Naive B cell (primary cell): ENCODE results near the gene PLCH2. TPM values are rescaled to one million over a fixed set of nuclear protein-coding genes. Genes with fewer than 3 reads are reported as not detected.
"Not testable (repeated sequence)": the region's sequence is repeated elsewhere in the genome, so short reads cannot be mapped to it uniquely, and the experiment has no call there.

Experiments
- ATAC-seq, 2 donors: fragments of 150-1000 bp; cut with Tn5 transposase; 2 replicates each; pipeline ENCODE4 v1.10.0; 2021; ENCODE audit warnings: low read depth in 2 of 2, mild to moderate bottlenecking in 2 of 2, moderate library complexity in 2 of 2
- DNase-seq: peaks from one replicate; pipeline ENCODE4 v3.0.0; 2022
- H3K27ac Mint-ChIP-seq, 6 donors: one replicate each; pipeline ENCODE4 v1.8.0; 2020 to 2022; ENCODE audit warnings: mild to moderate bottlenecking in 6 of 6, mixed read lengths in 6 of 6, moderate library complexity in 5 of 6, inconsistent platforms in 2 of 6
- H3K27me3 Mint-ChIP-seq, 3 donors: one replicate each; pipeline ENCODE4 v1.8.0; 2021 to 2022; ENCODE audit warnings: mixed read lengths in 3 of 3, mild to moderate bottlenecking in 1 of 3
- H3K36me3 Mint-ChIP-seq, 2 donors: one replicate each; pipeline ENCODE4 v1.8.0; 2020 to 2022; ENCODE audit warnings: mixed read lengths in 2 of 2, inconsistent platforms in 1 of 2, mild to moderate bottlenecking in 1 of 2
- H3K4me1 Mint-ChIP-seq, 3 donors: one replicate each; pipeline ENCODE4 v1.8.0; 2020 to 2022; ENCODE audit warnings: mixed read lengths in 3 of 3, inconsistent platforms in 1 of 3, mild to moderate bottlenecking in 1 of 3, moderate library complexity in 1 of 3
- H3K4me3 Mint-ChIP-seq, 8 donors: one replicate each; pipeline ENCODE4 v1.8.0; 2020 to 2022; ENCODE audit warnings: mild to moderate bottlenecking in 8 of 8, mixed read lengths in 8 of 8, moderate library complexity in 8 of 8, inconsistent platforms in 2 of 8
- H3K9me3 Mint-ChIP-seq, 7 donors: one replicate each; pipeline ENCODE4 v1.8.0; 2020 to 2022; ENCODE audit warnings: mixed read lengths in 7 of 7, mild to moderate bottlenecking in 5 of 7, inconsistent platforms in 2 of 7, moderate library complexity in 1 of 7
- polyA plus RNA-seq, 6 donors: library from polyadenylated mRNA; unstranded; fragments of 300-500 nt; fragmentation: Illumina TruSeq; gene quantifications; one replicate each; pipeline ENCODE4 v1.2.3, GENCODE V29; 2021; ENCODE audit warnings: low read depth in 6 of 6

PLCH2 gene
- polyA plus RNA-seq, 6 donors from 2014 or later: 0.94 to 2.5 (median 1.6) TPM

GRCh38 chr1:2435091-2435490 lies 41.0 kb upstream of the PLCH2 start:
- Mint-ChIP-seq H3K36me3 (peaks cover 0 to 4% of the 10 kb centered on the region in 2 donors), H3K4me3 (no peak overlapping the region), H3K27me3 (peaks cover 3 to 28% (median 8%) of the 10 kb centered on the region in 3 donors), H3K9me3 (peaks cover 0 to 3% (median 2%) of the 10 kb centered on the region in 7 donors), H3K27ac (no peak overlapping the region), H3K4me1 (peaks cover 0 to 7% (median 5%) of the 10 kb centered on the region in 3 donors)
- DNase-seq (no peak), ATAC-seq (no peak)

- no peak overlapping the region for H3K4me3 Mint-ChIP-seq
- no peak overlapping the region for H3K27ac Mint-ChIP-seq
- no peak for ATAC-seq
- H3K36me3 Mint-ChIP-seq: no peaks in the 10 kb centered on the region
- H3K27me3 Mint-ChIP-seq: peaks cover 3 to 21% (median 8%) of the 10 kb centered on the region in 3 donors
- H3K4me1 Mint-ChIP-seq: peaks cover 0 to 5% (median 0%) of the 10 kb centered on the region in 3 donors
- DNase-seq: no peak
- H3K9me3 Mint-ChIP-seq: peaks cover 0 to 2% (median 0%) of the 10 kb centered on the region in 7 donors
These were observed 40.2 kb upstream of the PLCH2 start for GRCh38 chr1:2435746-2436355.

DNA sequence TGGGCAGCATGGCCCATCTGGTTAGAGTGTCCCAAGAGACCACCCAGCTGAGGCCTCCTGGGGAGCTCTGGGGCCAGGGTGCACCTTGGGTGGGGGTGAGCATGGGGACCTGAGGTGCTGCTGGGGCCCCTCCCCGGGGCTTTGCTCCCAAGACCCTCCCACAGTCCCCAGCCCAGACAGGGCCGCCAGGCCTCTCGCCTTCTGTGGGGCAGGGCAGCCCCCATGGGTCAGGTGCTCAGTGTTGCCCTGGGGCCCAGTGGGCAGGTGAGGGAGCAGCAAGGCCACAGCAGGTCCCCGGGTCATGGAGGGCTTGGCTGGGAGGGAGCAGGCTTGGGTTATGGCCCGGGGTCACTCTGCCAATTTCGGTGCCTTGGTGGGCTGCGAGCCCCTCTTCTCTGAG lies 39.2 kb upstream of the PLCH2 start:
- H3K36me3 Mint-ChIP-seq: no peaks in the 10 kb centered on the region
- peaks cover 0 to 5% (median 0%) of the 10 kb centered on the region in 3 donors for H3K4me1 Mint-ChIP-seq
- DNase-seq (no peak), ATAC-seq (no peak)
- H3K9me3 Mint-ChIP-seq: peaks cover 0 to 2% (median 0%) of the 10 kb centered on the region in 7 donors
- peak overlapping the region in 1 of 6 donors; percentile 17 for H3K27ac Mint-ChIP-seq
- H3K27me3 Mint-ChIP-seq: peaks cover 3 to 26% (median 8%) of the 10 kb centered on the region in 3 donors
- H3K4me3 Mint-ChIP-seq: no peak overlapping the region

DNA sequence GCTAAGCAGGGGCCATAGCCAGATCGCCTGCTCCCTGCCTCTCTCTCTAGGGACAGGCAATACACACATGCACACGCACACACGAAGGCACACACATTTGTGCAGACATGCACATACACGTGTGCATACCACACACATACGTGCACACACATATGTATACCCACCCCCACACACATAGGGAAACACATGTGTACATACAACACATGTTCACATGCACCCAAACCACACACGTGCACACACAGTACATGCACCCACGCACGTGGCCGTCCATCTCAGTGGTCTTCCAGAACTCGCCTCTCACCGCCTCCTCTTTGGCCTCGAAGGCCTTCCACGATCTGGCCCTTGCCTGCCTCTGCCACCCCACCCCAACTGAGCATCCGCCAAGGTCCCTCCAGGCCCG lies 38.5 kb upstream of the PLCH2 start:
- Mint-ChIP-seq H3K4me3 (no peak overlapping the region), H3K9me3 (peaks cover 0 to 2% (median 0%) of the 10 kb centered on the region in 7 donors), H3K4me1 (peaks cover 0 to 5% (median 0%) of the 10 kb centered on the region in 3 donors), H3K27ac (peak overlapping the region in 1 of 6 donors; percentile 17), H3K36me3 (no peaks in the 10 kb centered on the region), H3K27me3 (peaks cover 3 to 32% (median 8%) of the 10 kb centered on the region in 3 donors)
- ATAC-seq: no peak
- no peak for DNase-seq

- H3K4me3 Mint-ChIP-seq: no peak overlapping the region
- H3K27me3 Mint-ChIP-seq: peaks cover 3 to 36% (median 8%) of the 10 kb centered on the region in 3 donors
- no peak for DNase-seq
- ATAC-seq: no peak
- peaks cover 0 to 2% (median 0%) of the 10 kb centered on the region in 7 donors for H3K9me3 Mint-ChIP-seq
- H3K36me3 Mint-ChIP-seq: no peaks in the 10 kb centered on the region
- H3K4me1 Mint-ChIP-seq: peaks cover 0 to 5% (median 0%) of the 10 kb centered on the region in 3 donors
- peak overlapping the region in 1 of 6 donors; percentile 19 for H3K27ac Mint-ChIP-seq
These were observed 38.1 kb upstream of the PLCH2 start for GRCh38 chr1:2438038-2438437.

DNA sequence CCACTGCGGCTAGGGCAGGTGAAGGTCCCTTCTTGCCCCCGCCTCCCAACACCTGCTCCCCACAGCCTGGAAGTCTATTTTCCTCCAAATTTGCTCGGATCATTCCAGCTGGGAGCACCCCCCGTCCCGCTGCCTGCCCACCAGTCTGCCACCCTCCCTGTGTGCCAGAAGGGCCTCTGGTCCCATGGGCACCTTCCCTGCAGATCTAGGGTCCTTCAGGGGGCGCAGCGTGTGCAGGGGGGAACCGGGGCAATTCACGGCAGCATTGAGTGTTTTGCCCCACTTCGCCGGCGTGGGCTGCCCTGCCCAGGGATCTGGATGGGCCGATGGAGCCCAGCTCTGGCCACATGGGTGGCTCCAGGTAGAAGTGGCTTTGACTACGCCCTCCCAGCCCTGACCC lies 37.4 kb upstream of the PLCH2 start:
- no peak for ATAC-seq
- H3K36me3 Mint-ChIP-seq: no peaks in the 10 kb centered on the region
- no peak for DNase-seq
- H3K27ac Mint-ChIP-seq: no peak overlapping the region
- H3K9me3 Mint-ChIP-seq: peaks cover 0 to 2% (median 0%) of the 10 kb centered on the region in 7 donors
- H3K27me3 Mint-ChIP-seq: peaks cover 3 to 36% (median 8%) of the 10 kb centered on the region in 3 donors
- no peak overlapping the region for H3K4me3 Mint-ChIP-seq
- H3K4me1 Mint-ChIP-seq: peaks cover 0 to 5% (median 0%) of the 10 kb centered on the region in 3 donors

- ATAC-seq (no peak), DNase-seq (no peak)
- H3K36me3 Mint-ChIP-seq: no peaks in the 10 kb centered on the region
- H3K4me3 Mint-ChIP-seq: no peak overlapping the region
- H3K4me1 Mint-ChIP-seq: peaks cover 0 to 5% (median 0%) of the 10 kb centered on the region in 3 donors
- no peak overlapping the region for H3K27ac Mint-ChIP-seq
- H3K27me3 Mint-ChIP-seq: peaks cover 3 to 36% (median 8%) of the 10 kb centered on the region in 3 donors
- peaks cover 0 to 2% (median 0%) of the 10 kb centered on the region in 7 donors for H3K9me3 Mint-ChIP-seq
These were observed 36.7 kb upstream of the PLCH2 start for GRCh38 chr1:2439369-2439768.

DNA sequence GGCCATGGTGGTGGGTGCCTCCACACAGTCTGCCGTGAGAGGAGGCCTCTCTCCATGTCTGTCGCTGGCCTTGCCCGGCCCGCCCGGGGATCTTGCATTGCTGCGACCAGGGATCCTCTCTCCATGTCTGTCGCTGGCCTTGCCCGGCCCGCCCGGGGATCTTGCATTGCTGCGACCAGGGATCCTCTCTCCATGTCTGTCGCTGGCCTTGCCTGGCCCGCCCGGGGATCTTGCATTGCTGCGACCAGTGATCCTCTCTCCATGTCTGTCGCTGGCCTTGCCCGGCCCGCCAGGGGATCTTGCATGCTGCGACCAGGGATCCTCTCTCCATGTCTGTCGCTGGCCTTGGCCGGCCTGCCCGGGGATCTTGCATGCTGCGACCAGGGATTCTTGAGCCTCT lies 35.7 kb upstream of the PLCH2 start:
- DNase-seq, ATAC-seq, H3K4me1 Mint-ChIP-seq, H3K27ac Mint-ChIP-seq, H3K36me3 Mint-ChIP-seq, H3K9me3 Mint-ChIP-seq, H3K4me3 Mint-ChIP-seq: not testable (repeated sequence)
- H3K27me3 Mint-ChIP-seq: peaks cover 3 to 38% (median 16%) of the 10 kb centered on the region in 3 donors

DNA sequence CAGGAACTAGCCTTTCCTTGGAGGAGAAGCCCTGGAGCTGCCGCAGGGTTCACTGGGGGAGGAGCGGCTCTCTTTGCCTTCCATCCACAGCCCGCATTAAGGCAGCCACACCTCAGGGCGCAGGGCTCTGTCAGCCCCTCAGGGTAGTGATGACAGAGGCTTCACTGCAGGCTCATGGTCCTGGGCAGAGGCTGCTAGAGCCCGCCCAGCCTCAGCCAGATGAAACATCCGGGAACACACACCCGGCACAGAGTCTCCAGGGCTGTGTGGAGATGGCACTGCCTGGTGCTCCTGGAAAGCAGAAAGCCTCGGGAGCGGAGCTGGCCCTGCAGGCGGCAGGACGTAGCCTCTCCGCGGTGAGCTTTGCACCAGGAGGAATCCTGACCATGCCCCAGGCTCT lies 34.3 kb upstream of the PLCH2 start:
- no peak overlapping the region for H3K4me3 Mint-ChIP-seq
- H3K36me3 Mint-ChIP-seq: no peaks in the 10 kb centered on the region
- H3K9me3 Mint-ChIP-seq: peaks cover 0 to 1% (median 0%) of the 10 kb centered on the region in 7 donors
- H3K27ac Mint-ChIP-seq: no peak overlapping the region
- H3K27me3 Mint-ChIP-seq: peaks cover 3 to 39% (median 19%) of the 10 kb centered on the region in 3 donors
- peaks cover 0 to 5% (median 0%) of the 10 kb centered on the region in 3 donors for H3K4me1 Mint-ChIP-seq
- DNase-seq (no peak), ATAC-seq (no peak)

GRCh38 chr1:2442661-2443060 lies 33.4 kb upstream of the PLCH2 start:
- DNase-seq (no peak), ATAC-seq (no peak)
- H3K27ac Mint-ChIP-seq: no peak overlapping the region
- peaks cover 0 to under 1% (median 0%) of the 10 kb centered on the region in 3 donors for H3K4me1 Mint-ChIP-seq
- no peaks in the 10 kb centered on the region for H3K36me3 Mint-ChIP-seq
- no peaks in the 10 kb centered on the region for H3K9me3 Mint-ChIP-seq
- H3K27me3 Mint-ChIP-seq: peaks cover 0 to 40% (median 18%) of the 10 kb centered on the region in 3 donors
- peak overlapping the region in 1 of 8 donors; percentile 7 for H3K4me3 Mint-ChIP-seq

DNA sequence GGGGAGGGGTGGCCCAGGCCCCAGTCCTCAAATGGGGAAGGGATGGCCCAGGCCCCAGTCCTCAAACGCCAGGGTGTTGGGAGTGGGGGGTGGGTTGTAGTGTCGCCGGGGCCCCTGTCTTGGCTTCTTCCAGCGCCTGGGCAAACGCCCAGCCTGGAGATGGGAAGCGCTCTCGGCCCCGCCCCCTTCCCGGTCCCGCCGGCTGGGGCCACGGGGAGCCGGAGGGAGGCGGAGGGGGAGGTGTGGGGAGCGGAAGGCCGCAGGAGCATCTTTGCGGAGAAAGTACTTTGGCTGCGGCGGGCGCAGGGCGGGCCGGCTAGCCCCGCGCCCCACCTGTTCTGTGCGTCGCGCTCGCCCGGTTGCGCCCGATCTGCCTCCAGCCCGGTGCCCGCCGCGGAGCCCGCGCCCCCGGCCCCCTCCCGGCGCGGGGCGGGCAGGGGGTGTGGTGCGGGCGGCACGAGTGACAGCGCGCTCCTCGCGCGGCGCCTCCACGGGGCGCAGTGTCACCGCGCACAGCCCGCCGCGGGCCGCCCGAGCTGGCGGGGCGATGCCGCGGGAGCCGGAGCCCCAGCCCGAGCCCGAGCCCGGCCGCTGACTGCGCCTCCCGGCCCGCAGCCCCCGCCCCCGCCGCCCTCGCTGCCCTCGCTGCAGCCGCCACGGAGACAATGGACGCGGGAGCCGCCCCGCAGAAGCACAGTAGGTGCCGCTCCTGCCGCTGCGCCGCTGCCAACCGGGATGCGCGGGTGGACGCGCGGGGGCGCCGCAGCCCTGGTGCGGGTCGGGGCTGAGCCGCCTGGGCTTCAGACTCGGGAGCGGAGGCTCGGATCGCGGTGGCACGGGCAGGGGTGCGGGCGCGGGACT lies 32.6 kb upstream of the PLCH2 start:
- Mint-ChIP-seq H3K27me3 (peaks cover 0 to 36% (median 23%) of the 10 kb centered on the region in 3 donors), H3K4me1 (no peaks in the 10 kb centered on the region), H3K36me3 (no peaks in the 10 kb centered on the region), H3K27ac (no peak overlapping the region), H3K4me3 (no peak overlapping the region), H3K9me3 (no peaks in the 10 kb centered on the region)
- peak; percentile 28 to 54 for ATAC-seq
- DNase-seq: no peak

DNA sequence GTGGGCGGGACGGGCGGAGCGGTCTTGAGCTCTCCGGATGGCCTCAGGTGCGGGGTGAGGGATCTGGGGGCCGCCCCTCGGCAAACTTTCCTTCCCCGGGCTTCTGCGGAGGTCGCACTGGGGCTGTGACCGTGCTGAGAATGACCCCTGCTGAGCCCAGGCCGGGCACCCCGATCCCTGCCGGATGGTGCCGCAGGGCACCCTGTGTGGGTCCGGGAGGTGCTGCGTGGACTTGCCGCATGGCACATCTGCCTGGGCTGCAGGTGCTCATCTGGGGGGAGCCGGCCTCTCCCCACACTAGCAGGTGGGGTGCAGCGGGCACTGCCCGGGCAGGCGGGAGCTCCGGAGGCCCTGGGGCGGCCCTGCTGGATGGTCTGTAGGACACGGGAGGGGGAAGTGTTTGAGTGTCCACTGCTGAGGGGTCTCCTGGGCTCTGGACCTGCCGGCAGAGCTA lies 31.9 kb upstream of the PLCH2 start:
- ATAC-seq (no peak), DNase-seq (no peak)
- H3K4me3 Mint-ChIP-seq: no peak overlapping the region
- H3K9me3 Mint-ChIP-seq: no peaks in the 10 kb centered on the region
- H3K27ac Mint-ChIP-seq: no peak overlapping the region
- H3K27me3 Mint-ChIP-seq: peaks cover 0 to 36% (median 25%) of the 10 kb centered on the region in 3 donors
- no peaks in the 10 kb centered on the region for H3K36me3 Mint-ChIP-seq
- no peaks in the 10 kb centered on the region for H3K4me1 Mint-ChIP-seq

GRCh38 chr1:2445162-2445822 lies 30.8 kb upstream of the PLCH2 start:
- H3K36me3 Mint-ChIP-seq: no peaks in the 10 kb centered on the region
- H3K4me3 Mint-ChIP-seq: no peak overlapping the region
- no peaks in the 10 kb centered on the region for H3K9me3 Mint-ChIP-seq
- ATAC-seq (no peak), DNase-seq (no peak)
- H3K27me3 Mint-ChIP-seq: peaks cover 0 to 36% (median 25%) of the 10 kb centered on the region in 3 donors
- no peaks in the 10 kb centered on the region for H3K4me1 Mint-ChIP-seq
- peak overlapping the region in 1 of 6 donors; percentile 81 for H3K27ac Mint-ChIP-seq
